Sigmoid colon (tissue), 7 donors: Measurements from ENCODE around the gene MACROD2. TPM values are rescaled to one million over a fixed set of nuclear protein-coding genes. Genes with fewer than 3 reads are reported as not detected.

ENCODE experiments used
- DNase-seq: peaks from one replicate; pipeline ENCODE4 v3.0.0-alpha.2; 2019
- H3K27ac ChIP-seq, 4 donors: fragments of 200-600 bp; sonication (generic); one replicate each; pipeline ENCODE4 v1.5.1; 2016 to 2019; ENCODE audit warnings: mild to moderate bottlenecking in 1 of 4
- H3K27me3 ChIP-seq, 3 donors: fragments of 200-600 bp; sonication (generic); one replicate each; pipeline ENCODE4 v1.5.1; 2019; ENCODE audit warnings: mild to moderate bottlenecking in 1 of 3
- H3K36me3 ChIP-seq, 4 donors: fragments of 200-600 bp; sonication (generic); one replicate each; pipeline ENCODE4 v1.5.1; 2016 to 2019
- H3K4me1 ChIP-seq, 4 donors: fragments of 200-600 bp; sonication (generic); one replicate each; pipeline ENCODE4 v1.5.1; 2017 to 2019
- H3K4me3 ChIP-seq, 4 donors: fragments of 200-600 bp; sonication (generic); one replicate each; pipeline ENCODE4 v1.5.1; 2017 to 2019; ENCODE audit warnings: mild to moderate bottlenecking in 2 of 4, moderate library complexity in 1 of 4
- H3K9me3 ChIP-seq, 4 donors: fragments of 200-600 bp in 3 of 4; sonication (generic) in 3 of 4; one replicate each; pipeline versions ENCODE4 v1.5.1 to v1.6.1; 2013 to 2019
- CTCF ChIP-seq, 4 experiments: fragments of 450-650 bp in 3 of 4; fragments of 200-600 bp in 1 of 4; IDR thresholded peaks; one replicate each; pipeline ENCODE4 v1.5.1; 2016 to 2019; ENCODE audit warnings: antibody characterized with exemption in 4 of 4, mild to moderate bottlenecking in 3 of 4, moderate library complexity in 2 of 4
- EP300 ChIP-seq, 4 donors: sonication (generic); formaldehyde crosslinking; IDR thresholded peaks; one replicate each; pipeline ENCODE4 v1.6.1; 2017; ENCODE audit warnings: antibody characterized with exemption in 4 of 4
- POLR2A ChIP-seq, 2 donors: fragments of 450-650 bp; IDR thresholded peaks; one replicate each; pipeline ENCODE4 v1.6.1; 2016; ENCODE audit warnings: antibody characterized with exemption in 2 of 2, mild to moderate bottlenecking in 2 of 2, moderate library complexity in 2 of 2
- POLR2AphosphoS5 ChIP-seq, 4 donors: sonication (generic); formaldehyde crosslinking; IDR thresholded peaks; one replicate each; pipeline ENCODE4 v1.6.1; 2017; ENCODE audit warnings: antibody characterized with exemption in 4 of 4
- WGBS, 2 donors: extraction: QIAGEN DNeasy Blood & Tissue Kit; methylation state at CpG; one replicate each; pipeline ENCODE4 v1.1.7; 2013; 5-methylcytosine and 5-hydroxymethylcytosine counted together
- intact Hi-C: fragments of 100-400 bp; cut with DNase I; formaldehyde crosslinking; loops from one replicate; pipeline ENCODE4 v1.15.1; 2023
- polyA plus RNA-seq, 3 donors: library from polyadenylated mRNA; stranded (reverse); fragments of 200-250 nt; gene quantifications; one replicate each; pipeline ENCODE4 v1.2.3, GENCODE V29; 2013
- total RNA-seq, 4 donors: library from RNA; depleted of rRNA; stranded (reverse); fragments of >200 nt; gene quantifications; one replicate each; pipeline ENCODE4 v1.1.0, GENCODE V29; 2016
- donor health status: healthy with polysubstance abuse.
- donor health status: Bipolar disorder and iron deficiency.
- donor health status: healthy.

MACROD2 gene
- total and polyA plus RNA-seq, 7 donors = 1.2 to 22.4 (median 5.8) TPM

DNA sequence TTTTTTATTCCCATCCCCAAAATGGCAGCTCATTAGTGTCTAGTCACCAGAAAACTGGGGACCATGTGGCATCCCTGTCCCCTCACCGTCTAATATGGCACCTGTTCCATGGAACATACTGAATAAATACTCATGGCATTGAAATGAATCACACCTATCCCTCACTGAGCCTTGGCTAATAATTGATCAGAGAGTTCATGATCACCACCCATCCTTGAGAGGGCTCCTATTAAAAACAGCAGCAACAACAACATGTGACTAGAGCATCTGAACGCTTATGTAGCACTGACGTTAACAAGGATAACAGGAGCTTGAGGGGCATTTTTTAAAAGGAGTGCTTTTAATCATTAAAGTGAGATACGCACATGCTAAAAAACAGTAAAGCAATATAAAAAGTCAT, 1453.7 kb downstream of the MACROD2 start:
- intact Hi-C loops = no loop called here
- Histone ChIP-seq H3K4me1 (peaks cover 2 to 21% (median 10%) of the 10 kb centered on the region in 4 donors), H3K27me3 (no peaks in the 10 kb centered on the region), H3K36me3 (no peaks in the 10 kb centered on the region), H3K27ac (no peak overlapping the region), H3K4me3 (no peak overlapping the region), H3K9me3 (no peaks in the 10 kb centered on the region)
- no peak for DNase-seq
- 93 to 94% methylated on average over 4 of the region's 4 CpGs for WGBS, 2 donors
- TF ChIP-seq EP300 (IDR thresholded peaks at IDR 0.05) = no peak
- no peak for TF ChIP-seq POLR2AphosphoS5 (IDR thresholded peaks at IDR 0.05)
- TF ChIP-seq POLR2A (IDR thresholded peaks at IDR 0.05) = no peak
- no peak for TF ChIP-seq CTCF (IDR thresholded peaks at IDR 0.05)

DNA sequence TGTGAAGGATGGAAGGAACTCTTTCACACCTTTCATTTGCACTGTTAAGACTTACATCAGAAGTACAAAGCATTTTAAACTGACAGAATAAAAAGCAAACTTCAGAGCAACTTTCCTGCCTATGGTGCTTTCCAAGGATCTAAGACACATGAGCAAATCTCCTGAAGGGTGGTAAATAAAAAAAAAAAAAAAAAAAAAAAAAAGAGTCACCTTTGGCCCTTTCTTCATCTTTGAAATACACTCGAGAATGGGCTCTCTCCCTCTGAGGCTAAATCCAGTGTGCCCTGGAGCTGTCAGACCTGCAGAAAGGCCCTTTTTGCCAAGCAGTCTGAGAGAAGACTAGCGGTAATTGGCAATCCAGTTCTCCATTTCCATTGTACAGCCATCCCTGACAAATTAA, 1455.9 kb downstream of the MACROD2 start:
- Histone ChIP-seq H3K9me3 (no peaks in the 10 kb centered on the region), H3K27me3 (no peaks in the 10 kb centered on the region), H3K4me3 (no peak overlapping the region)

GRCh38 chr20:15455279-15455678, 1460.0 kb downstream of the MACROD2 start:
- Histone ChIP-seq H3K27ac (no peak overlapping the region), H3K27me3 (no peaks in the 10 kb centered on the region), H3K36me3 (no peaks in the 10 kb centered on the region), H3K4me1 (peaks cover 0 to 6% (median 3%) of the 10 kb centered on the region in 4 donors), H3K9me3 (no peaks in the 10 kb centered on the region), H3K4me3 (no peak overlapping the region)
- TF ChIP-seq EP300 (IDR thresholded peaks at IDR 0.05) (no peak), POLR2A (IDR thresholded peaks at IDR 0.05) (no peak), CTCF (IDR thresholded peaks at IDR 0.05) (no peak), POLR2AphosphoS5 (IDR thresholded peaks at IDR 0.05) (no peak)
- WGBS, 2 donors = 54 to 56% methylated on average over 4 of the region's 4 CpGs
- intact Hi-C loops = no loop called here
- DNase-seq = no peak

More for the DNA sequence above, 1455.9 kb downstream of the MACROD2 start:
- intact Hi-C loops = no loop called here
- peaks cover 2 to 10% (median 6%) of the 10 kb centered on the region in 4 donors for H3K4me1 ChIP-seq
- WGBS, 2 donors = 73 to 88% methylated on average over 2 of the region's 2 CpGs
- no peak for TF ChIP-seq POLR2AphosphoS5 (IDR thresholded peaks at IDR 0.05)
- TF ChIP-seq POLR2A (IDR thresholded peaks at IDR 0.05) = no peak
- H3K27ac ChIP-seq = no peak overlapping the region
- no peak for DNase-seq
- no peaks in the 10 kb centered on the region for H3K36me3 ChIP-seq

DNA sequence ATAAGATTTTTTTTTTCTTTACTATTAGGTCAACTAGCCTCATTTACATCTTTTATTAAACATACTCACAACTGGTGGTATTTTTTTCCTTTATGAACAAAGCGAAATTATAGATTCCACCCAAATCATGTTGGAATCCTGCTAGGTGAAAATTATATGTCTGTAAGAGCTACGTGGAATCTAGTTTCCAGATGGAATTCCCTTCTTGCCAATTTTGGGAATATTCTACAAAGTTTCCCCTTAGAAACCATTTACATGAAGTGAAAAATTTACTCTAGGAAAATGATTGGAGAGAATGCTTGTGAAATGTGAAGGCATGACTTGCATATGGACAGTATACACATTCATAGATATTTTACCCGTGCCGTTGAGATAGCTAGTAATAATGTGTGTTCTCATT, 1466.6 kb downstream of the MACROD2 start:
- no peaks in the 10 kb centered on the region for H3K9me3 ChIP-seq
- H3K27me3 ChIP-seq = no peaks in the 10 kb centered on the region
- no peak overlapping the region for H3K4me3 ChIP-seq
- H3K27ac ChIP-seq = no peak overlapping the region
- 90 to 93% methylated on average over 4 of the region's 4 CpGs for WGBS, 2 donors
- H3K4me1 ChIP-seq = peaks cover 0 to 6% (median 2%) of the 10 kb centered on the region in 4 donors
- TF ChIP-seq CTCF (IDR thresholded peaks at IDR 0.05) = no peak
- TF ChIP-seq EP300 (IDR thresholded peaks at IDR 0.05) = no peak
- TF ChIP-seq POLR2AphosphoS5 (IDR thresholded peaks at IDR 0.05) = no peak
- TF ChIP-seq POLR2A (IDR thresholded peaks at IDR 0.05) = no peak
- no peak for DNase-seq
- H3K36me3 ChIP-seq = no peaks in the 10 kb centered on the region
- intact Hi-C loops = no loop called here

DNA sequence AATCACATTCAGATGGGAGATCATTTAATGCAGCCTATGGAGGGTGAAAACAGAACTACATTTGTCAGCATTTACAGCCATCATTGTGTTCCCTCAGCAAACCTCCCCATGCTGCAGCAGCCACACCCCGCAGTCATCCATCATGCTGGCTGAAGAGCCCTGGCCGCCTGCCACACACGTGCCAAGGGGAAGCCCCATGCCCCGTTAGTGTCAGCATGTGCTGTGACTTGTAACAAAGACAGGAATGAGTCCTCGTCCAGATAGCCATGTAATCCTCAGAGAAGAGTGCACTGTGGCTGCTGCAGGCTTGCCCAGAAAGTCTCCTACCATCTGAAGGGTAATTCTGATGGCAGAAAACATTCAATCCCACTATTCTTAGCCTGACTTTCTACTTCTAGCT, 1480.2 kb downstream of the MACROD2 start:
- H3K9me3 ChIP-seq = no peaks in the 10 kb centered on the region
- WGBS, 2 donors = 3 to 15% methylated on average over 5 of the region's 5 CpGs
- DNase-seq = no peak
- peaks cover 0 to 6% (median 0%) of the 10 kb centered on the region in 4 donors for H3K4me1 ChIP-seq
- no peak overlapping the region for H3K4me3 ChIP-seq
- no peaks in the 10 kb centered on the region for H3K36me3 ChIP-seq
- TF ChIP-seq CTCF (IDR thresholded peaks at IDR 0.05) (no peak), EP300 (IDR thresholded peaks at IDR 0.05) (no peak), POLR2AphosphoS5 (IDR thresholded peaks at IDR 0.05) (no peak), POLR2A (IDR thresholded peaks at IDR 0.05) (no peak)
- no peak overlapping the region for H3K27ac ChIP-seq
- H3K27me3 ChIP-seq = no peaks in the 10 kb centered on the region
- intact Hi-C loops = no loop called here
